LNCAP (cell line): ENCODE data around the gene TMPRSS9.

Experiments
- TF ChIP-seq, protein P1 (sequence below): fragments of 450-650 bp; IDR thresholded peaks from 2 replicates; pipeline ENCODE4 v1.5.1; 2017; ENCODE audit warnings: mild to moderate bottlenecking

The TMPRSS9 gene

DNA sequence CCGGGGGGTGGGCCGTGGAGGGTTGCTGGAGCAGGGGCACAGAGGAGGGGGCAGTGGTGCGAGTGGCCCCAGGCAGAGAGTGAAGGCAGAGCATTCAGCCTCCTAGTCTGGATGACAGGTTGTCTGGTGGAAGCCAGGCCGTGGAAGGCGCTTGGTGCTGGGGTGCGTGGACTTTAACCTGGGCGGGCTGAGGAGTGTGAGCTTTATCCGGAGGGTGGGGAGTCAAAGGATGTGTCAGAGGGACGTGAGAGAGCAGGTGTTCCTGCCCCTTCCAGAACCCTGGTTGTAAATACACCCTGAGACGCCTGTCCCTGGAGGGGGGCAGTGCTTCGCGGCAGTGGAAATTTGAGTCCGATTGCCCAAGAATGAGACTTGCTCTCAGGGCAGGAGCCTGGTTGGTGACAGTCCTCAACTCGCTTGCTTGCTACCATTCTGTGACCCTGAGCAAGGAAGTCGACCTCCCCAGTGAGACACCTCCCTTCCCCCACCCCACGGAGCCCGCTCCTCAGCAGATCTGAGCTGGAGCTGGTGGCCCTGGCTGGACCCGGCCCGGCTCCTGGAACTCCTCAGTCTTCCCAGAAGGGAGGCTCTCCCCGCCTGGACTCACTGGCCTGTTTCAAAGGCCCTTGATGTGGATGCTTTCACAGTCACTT lies 29.3 kb upstream of the TMPRSS9 start:
- TF ChIP-seq, protein P1, sequence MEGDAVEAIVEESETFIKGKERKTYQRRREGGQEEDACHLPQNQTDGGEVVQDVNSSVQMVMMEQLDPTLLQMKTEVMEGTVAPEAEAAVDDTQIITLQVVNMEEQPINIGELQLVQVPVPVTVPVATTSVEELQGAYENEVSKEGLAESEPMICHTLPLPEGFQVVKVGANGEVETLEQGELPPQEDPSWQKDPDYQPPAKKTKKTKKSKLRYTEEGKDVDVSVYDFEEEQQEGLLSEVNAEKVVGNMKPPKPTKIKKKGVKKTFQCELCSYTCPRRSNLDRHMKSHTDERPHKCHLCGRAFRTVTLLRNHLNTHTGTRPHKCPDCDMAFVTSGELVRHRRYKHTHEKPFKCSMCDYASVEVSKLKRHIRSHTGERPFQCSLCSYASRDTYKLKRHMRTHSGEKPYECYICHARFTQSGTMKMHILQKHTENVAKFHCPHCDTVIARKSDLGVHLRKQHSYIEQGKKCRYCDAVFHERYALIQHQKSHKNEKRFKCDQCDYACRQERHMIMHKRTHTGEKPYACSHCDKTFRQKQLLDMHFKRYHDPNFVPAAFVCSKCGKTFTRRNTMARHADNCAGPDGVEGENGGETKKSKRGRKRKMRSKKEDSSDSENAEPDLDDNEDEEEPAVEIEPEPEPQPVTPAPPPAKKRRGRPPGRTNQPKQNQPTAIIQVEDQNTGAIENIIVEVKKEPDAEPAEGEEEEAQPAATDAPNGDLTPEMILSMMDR = no peak

DNA sequence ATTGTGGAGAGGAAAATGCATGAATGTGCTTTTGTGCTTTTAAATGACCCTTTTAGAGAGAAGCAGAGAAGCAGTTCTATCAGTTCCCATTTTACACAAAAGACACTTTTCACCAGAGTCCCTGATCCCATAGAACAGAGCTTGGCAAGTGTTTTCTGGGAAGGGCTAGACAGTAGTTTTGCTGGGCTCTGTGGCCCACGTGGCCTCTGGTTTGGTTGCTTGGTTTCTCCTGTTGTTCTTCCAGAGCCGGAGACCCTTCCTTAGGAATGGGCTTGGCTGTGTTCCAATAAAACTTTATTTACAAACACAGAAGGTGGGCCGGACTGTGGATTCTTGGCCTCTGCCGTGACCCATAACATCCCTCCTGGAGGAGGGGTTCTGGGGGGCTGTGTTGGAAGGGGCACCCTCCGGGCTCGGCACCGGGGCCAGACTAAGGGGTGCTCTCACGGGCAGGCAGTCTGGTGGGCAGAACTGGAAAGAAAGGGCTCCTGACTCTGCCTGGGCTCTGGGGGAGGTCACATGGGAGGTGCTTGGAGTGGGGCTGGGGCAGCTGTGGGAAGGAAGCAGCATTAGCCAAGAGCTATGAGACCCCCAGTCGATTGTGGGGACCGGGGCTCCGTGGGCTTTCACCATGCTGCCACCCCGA lies 28.3 kb upstream of the TMPRSS9 start:
- TF ChIP-seq, protein P1 = no peak

DNA sequence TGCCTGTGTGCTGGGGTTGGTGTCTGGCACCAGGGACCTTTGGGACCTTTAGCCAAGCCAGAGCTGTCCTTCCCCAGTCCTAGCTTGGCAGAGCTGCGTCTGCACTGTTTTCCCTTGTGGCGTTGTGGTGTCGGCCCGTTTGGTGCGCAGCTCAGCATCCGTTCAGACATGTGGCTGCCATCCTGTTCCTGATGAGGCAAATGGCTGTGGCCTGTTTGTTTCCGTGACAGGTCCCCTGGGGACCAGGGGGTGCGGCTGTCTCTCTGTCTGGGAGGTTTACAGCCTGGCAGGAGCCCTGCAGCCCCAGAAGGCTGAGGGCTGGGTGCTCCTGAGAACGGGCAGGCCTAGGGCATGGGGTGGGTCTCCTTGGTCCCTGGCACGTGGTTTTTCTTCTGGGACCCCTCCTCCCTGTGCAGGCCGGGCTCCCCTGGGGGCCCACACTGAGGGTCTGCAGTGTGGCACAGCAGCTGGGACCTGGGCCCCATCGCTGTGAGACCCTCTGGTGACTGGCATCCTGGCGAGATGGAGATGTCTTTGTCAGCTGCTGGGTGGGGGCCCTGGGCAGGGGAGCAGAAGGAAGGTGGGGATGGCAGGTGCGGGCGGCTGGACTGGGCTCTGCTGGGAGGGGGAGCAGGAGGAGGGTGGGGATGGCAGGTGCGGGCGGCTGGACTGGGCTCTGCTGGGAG lies 27.6 kb upstream of the TMPRSS9 start:
- TF ChIP-seq, protein P1 = no peak

DNA sequence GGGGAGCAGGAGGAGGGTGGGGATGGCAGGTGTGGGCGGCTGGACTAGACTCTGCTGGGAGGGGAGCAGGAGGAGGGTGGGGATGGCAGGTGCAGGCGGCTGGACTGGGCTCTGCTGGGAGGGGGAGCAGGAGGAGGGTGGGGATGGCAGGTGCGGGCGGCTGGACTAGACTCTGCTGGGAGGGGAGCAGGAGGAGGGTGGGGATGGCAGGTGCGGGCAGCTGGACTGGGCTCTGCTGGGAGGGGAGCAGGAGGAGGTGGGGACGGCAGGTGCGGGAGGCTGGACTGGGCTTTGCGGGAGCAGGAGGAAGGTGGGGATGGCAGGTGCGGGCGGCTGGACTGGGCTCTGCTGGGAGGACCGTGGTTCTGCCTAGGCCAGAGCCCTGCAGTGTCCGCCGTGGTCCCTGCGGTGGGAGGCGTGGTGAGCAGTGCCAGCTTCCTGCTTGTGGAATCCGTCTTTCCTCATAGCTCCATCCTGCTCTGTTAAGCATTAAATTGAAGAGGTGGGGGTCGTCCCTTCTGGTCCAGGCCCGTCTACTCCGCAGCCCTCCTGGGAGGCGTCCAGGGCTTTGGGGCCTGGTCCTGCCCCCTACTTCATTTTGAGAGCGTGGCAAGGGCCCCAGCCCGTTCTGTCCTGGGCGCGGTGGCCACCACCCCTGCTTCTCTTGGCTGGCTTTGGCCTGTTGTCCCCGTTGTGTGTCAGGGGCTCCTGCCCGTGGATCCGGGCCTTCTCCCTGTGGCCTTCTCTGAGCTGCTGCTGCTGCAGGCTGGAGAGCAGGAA lies 26.8 kb upstream of the TMPRSS9 start:
- TF ChIP-seq, protein P1 = no peak

DNA sequence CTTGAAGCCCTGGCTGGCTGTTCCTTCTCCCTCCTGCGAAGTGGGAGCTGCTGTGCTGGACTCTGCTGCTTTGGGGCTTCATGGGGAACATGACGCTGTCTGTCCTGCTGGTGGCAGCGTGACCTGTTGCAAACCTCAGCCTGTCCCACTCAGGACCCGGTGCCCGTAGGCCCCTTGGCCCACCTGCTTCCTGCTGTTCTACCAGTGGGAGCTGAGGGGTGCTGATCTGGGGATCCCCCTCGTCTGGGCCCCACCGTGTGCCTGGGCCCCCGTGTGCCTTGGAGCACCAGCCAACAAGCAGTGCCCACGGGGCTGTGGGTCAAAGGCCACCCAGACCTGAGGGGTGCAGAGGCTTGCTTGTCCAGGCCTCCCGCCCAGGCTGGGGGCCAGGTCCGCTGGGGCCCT lies 26.3 kb upstream of the TMPRSS9 start:
- TF ChIP-seq, protein P1 = no peak

DNA sequence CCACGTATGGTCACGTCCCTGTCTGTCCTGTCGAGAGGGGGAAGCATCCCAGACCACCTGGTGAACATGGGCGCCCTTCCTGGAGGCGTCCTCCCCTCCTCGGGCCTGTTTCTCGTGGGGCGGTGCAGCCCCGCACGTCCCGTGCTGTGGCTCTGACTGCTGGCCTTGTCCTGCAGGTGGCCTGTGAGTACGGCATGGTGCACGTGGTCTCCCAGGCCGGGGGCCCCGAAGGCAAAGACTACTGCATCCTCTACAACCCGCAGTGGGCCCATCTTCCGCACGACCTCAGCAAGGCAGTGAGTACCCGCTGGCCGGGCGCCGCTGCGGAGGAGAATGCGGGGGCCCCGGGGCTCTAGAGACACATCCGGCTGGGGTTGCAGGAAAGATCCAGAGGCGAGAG lies 25.6 kb upstream of the TMPRSS9 start:
- TF ChIP-seq, protein P1 = no peak
